T-helper 9 cell (primary cell): ENCODE results near the gene RALGAPA2.

ENCODE experiments used
- DNase-seq: peaks from one replicate; pipeline ENCODE4 v3.0.0-alpha.2; 2020

Gene RALGAPA2

GRCh38 chr20:20683020-20683419 is 29.4 kb downstream of the RALGAPA2 start:
- no peak for DNase-seq

- DNase-seq = no peak
Measured at GRCh38 chr20:20680991-20681508, 31.4 kb downstream of the RALGAPA2 start.

DNA sequence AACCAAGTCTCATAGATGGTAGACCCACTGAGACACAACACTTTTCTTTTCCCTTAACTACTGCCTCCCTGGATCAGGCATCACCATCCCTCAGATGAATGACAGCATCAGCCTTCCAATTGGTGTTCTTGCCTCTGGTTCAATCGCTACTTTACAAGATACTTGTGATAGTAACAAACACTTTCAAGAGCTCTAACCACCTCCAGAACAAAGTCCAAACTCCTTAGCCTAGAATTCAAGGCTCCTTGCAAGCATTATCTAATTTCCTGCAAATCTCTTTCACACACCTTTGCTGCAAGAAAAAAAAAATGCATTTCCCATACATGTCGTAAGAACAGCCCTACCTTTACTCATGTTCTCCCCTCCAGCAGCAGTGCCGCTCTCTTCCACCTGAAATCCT is 33.1 kb downstream of the RALGAPA2 start:
- DNase-seq = no peak

DNA sequence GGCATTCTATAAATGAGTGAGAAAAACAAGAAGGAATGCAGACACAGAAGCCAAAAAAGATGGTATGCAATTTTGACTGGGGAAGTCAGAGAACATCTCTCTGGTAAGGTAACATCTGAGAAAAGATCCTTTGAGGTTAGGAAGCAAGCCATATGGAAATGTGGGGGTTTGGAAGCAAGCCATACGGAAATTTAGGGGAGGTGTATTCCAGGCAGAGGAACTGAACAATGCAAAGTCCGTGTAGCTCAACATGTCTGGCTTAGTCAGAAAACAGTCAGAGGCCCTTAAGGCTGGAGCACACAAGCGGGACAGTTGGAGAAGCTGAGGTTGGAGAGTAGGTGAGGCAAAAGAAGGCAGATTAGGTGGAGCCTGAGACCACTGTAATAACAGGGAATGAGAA is 35.3 kb downstream of the RALGAPA2 start:
- no peak for DNase-seq

DNA sequence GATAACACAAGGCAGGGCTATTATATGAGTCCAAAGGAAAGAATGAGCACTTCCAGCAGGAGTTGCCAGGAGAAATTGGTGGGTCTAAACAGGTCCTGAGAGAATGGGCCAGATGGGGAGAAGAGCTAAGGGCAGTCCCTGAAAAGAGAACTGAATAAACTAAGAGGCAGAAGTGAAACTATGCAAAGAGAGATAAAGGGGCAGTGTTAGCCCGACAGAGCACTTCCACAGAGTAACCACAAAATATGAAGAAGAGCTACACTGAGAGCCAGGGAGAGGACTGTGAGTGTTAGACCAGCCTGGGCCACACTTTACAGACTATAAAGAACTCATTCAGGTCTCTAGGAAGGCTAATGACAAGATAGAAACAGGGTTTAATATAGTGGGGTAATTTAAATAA is 43.8 kb downstream of the RALGAPA2 start:
- no peak for DNase-seq

GRCh38 chr20:20666359-20666758 is 46.1 kb downstream of the RALGAPA2 start:
- no peak for DNase-seq

- no peak for DNase-seq
Measured at GRCh38 chr20:20665606-20666332, 46.7 kb downstream of the RALGAPA2 start.

GRCh38 chr20:20664795-20665589 is 47.5 kb downstream of the RALGAPA2 start:
- DNase-seq = no peak

GRCh38 chr20:20663841-20664240 is 48.6 kb downstream of the RALGAPA2 start:
- no peak for DNase-seq

- no peak for DNase-seq
Measured at GRCh38 chr20:20658871-20659431, 53.5 kb downstream of the RALGAPA2 start.

DNA sequence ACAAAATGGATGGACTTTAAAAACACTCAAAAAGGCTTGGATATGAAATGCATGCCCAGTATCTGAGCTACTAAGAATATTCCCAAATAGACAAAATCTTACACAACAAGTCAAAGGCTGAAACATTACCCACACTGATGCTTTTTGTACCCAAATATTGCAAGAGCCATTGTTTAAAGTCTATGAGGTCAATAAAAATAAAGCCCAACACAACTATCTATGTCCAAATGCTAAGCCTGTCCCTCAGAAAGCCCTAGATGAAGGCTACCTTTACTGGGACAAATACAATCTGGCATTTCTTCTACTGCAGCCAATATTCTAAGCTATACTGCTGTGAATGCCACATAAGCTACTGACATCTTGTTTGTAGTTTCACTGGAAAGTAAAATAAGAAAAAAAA is 54.3 kb downstream of the RALGAPA2 start:
- no peak for DNase-seq

DNA sequence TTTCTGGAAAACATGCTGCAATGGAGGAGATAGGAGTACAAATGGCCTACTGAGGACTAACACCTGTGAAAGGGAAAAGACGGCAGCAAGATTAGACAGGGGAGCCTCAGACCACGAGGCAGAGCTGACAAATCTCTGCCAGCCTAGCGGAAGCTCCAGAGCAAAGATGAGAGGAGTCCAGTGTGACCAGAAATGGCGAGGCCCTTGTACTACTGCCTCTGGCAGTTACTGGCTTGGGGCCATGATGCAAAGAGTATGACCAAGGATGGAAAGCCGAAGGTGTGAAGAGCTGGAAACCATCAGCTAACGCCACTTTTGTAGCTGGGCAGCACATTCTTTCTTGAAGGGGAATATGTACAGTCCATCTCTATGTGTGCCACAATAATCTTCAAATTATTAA is 55.4 kb downstream of the RALGAPA2 start:
- DNase-seq = no peak

DNA sequence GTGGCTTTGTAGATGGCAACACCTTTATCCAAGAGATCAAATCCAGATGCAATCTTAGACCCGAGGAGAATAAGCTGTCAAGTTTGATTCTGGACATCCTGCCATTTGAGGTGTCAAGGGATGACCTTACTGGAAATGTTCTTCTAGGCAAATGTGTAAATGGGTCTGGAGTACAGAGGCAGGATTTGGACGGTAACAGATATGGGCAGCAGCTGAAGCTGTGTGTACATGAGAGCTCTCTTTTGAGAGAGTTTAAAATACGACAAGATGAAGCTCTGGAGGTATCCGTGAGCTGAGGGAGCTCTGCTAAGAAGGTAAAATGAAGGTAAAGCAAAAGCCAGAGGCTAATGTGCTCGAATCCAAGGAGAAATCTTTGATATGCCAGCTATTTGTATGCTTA is 56.6 kb downstream of the RALGAPA2 start:
- no peak for DNase-seq

- no peak for DNase-seq
Measured at GRCh38 chr20:20649945-20650344, 62.5 kb downstream of the RALGAPA2 start.

- no peak for DNase-seq
Measured at GRCh38 chr20:20643927-20644326, 68.5 kb downstream of the RALGAPA2 start.

DNA sequence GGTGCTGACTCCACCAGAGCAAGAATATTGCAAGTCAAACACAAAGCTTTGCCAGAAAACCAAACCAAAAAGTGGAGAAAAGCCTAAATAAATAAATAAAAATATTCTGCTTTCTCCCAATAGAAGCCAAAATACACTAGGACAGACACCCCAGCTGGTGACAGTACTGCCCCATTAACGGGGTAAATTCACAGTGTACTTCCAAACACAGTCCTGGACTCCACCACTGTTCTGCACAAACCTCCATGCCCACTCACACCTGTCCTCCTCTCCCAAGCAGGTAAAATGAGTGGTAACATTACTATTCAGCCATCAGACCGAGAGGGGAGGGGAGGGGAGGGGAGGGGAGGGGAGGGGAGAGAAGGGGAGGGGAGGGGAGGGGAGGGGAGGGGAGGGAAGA is 70.7 kb downstream of the RALGAPA2 start:
- DNase-seq = no peak

DNA sequence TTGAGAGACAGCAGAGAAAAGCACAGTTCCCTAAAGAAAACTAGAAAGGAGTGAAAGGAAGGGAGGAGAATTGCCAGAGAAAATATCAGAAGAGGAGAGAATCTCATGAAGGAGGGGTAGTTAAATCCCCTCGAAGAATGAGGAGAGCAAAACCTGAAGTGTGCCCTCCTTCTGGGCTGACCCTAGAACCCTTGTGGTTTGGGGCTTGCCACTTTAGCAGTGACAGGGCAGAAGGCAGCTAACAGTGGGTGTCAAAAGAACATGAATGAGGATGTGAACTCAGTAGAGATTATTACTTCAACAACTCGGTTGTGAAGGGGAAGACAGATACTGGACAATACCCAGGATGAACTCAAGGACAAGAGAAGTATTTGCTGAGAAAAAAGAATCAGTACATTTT is 73.6 kb downstream of the RALGAPA2 start:
- no peak for DNase-seq

- no peak for DNase-seq
Measured at GRCh38 chr20:20637998-20638725, 74.3 kb downstream of the RALGAPA2 start.

- no peak for DNase-seq
Measured at GRCh38 chr20:20635006-20635405, 77.4 kb downstream of the RALGAPA2 start.

GRCh38 chr20:20632644-20633043 is 79.8 kb downstream of the RALGAPA2 start:
- DNase-seq = no peak

DNA sequence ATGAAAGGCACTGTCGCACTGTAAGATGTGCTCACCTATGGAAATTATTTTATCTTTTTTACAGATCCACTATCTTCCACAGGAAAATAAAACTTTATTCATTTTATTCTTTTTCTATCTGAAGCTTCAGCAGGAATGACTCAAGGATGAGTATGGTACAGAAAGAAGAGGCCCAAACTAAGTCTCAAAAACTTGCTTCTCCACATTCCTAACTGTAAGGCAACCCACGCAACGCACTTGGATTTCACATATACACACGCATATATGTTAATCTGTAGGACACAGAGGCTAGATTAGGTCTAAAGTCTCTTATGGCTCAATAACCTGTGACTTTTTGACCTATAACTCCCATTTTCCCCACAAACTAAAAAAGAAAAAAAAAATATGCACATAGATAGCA is 81.9 kb downstream of the RALGAPA2 start:
- no peak for DNase-seq

DNA sequence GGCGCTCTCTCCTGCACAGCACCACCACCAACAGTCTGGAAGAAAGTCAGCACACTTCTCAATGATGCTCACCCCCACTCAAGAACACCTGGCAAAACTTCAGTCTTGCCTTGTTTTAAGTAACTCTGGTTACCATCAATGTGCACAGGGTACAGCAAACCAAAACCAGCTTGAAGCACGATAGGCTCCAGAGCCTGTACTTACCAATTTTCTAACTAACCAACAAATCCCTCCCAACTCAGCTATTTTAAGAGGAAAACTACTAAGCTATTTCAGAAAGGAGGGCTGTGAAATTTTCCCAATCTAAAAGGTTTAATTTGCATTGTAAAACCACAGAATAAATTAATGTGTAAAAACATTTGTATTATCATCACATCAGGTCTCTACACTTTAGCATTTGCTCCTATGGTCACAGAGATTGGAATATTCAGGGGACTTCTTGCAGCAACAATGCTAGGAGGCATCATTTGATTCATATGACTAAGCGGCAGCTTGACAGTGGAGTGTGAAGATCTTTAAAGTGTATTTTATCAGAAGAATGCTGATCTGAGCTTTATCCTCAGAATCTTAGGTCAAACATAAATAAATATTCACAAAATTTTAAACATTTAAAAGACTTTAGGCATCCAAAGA is 82.8 kb downstream of the RALGAPA2 start:
- no peak for DNase-seq

DNA sequence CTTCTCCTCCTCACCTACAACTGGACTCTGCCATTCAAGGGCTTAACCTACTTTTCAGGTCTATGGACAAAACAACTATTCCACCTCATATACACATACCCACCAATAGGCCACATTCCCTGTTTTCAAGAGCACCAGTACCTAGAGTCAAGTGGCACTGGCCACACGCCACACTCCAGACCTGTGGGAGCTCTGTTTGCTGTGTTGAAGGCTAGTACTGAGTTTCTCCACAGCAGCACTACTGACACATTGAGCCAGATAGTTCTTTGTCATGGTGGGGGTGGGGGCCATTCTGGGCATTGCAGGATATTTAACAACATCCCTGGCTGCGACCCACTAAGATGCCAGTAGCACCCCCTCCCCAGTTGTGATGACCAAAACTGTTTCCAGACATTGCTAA is 84.1 kb downstream of the RALGAPA2 start:
- DNase-seq = no peak
